Tibial nerve (tissue), 4 donors: ENCODE measurements around the gene MAPK9. TPM values are rescaled to one million over a fixed set of nuclear protein-coding genes. Genes with fewer than 3 reads are reported as not detected.

Source experiments
- DNase-seq, 2 donors: peaks; one replicate each; pipeline ENCODE4 v3.0.0-alpha.2; 2019; ENCODE audit warnings: low spot score in 2 of 2
- H3K27ac ChIP-seq, 4 donors: fragments of 200-600 bp; sonication (generic) in 3 of 4; one replicate each; pipeline ENCODE4 v1.5.1; 2017 to 2019; ENCODE audit warnings: mild to moderate bottlenecking in 1 of 4
- H3K27me3 ChIP-seq, 2 donors: fragments of 200-600 bp; sonication (generic) in 1 of 2; one replicate each; pipeline versions ENCODE4 v1.5.1 to v1.6.0; 2017 to 2019
- H3K36me3 ChIP-seq, 3 donors: fragments of 200-600 bp; sonication (generic); one replicate each; pipeline ENCODE4 v1.5.1; 2018 to 2019
- H3K4me1 ChIP-seq, 4 donors: fragments of 200-600 bp; sonication (generic) in 3 of 4; one replicate each; pipeline ENCODE4 v1.5.1; 2017 to 2019
- H3K4me3 ChIP-seq, 4 donors: fragments of 200-600 bp; sonication (generic) in 3 of 4; one replicate each; pipeline ENCODE4 v1.5.1; 2017 to 2019; ENCODE audit warnings: mild to moderate bottlenecking in 1 of 4, moderate library complexity in 1 of 4
- H3K9me3 ChIP-seq, 4 donors: fragments of 200-600 bp; sonication (generic) in 3 of 4; one replicate each; pipeline ENCODE4 v1.5.1; 2017 to 2019
- CTCF ChIP-seq, 5 experiments: fragments of 200-600 bp in 3 of 5; fragments of 450-650 bp in 2 of 5; sonication (generic) in 3 of 5; IDR thresholded peaks; one replicate each; pipeline ENCODE4 v1.5.1; 2016 to 2019; ENCODE audit warnings: antibody characterized with exemption in 5 of 5, mild to moderate bottlenecking in 3 of 5, moderate library complexity in 2 of 5
- EP300 ChIP-seq, 2 donors: sonication (generic); formaldehyde crosslinking; IDR thresholded peaks; one replicate each; pipeline ENCODE4 v1.6.1; 2017; ENCODE audit warnings: antibody characterized with exemption in 2 of 2, mild to moderate bottlenecking in 1 of 2
- POLR2A ChIP-seq, 2 donors: fragments of 450-650 bp; IDR thresholded peaks; one replicate each; pipeline ENCODE4 v1.6.1; 2017; ENCODE audit warnings: antibody characterized with exemption in 2 of 2, mild to moderate bottlenecking in 2 of 2, moderate library complexity in 2 of 2
- whole genome bisulfite sequencing, 2 donors: methylation state at CpG; one replicate each; pipeline ENCODE4 v1.1.5; 2018; 5-methylcytosine and 5-hydroxymethylcytosine counted together
- total RNA-seq, 4 donors: library from RNA; depleted of rRNA; stranded (reverse); fragments of >200 nt; gene quantifications; one replicate each; pipeline ENCODE4 v1.1.0, GENCODE V29; 2016

The MAPK9 gene
- total RNA-seq, 4 donors from 2014 or later: 21.2 to 31.2 (median 27.5) TPM

DNA sequence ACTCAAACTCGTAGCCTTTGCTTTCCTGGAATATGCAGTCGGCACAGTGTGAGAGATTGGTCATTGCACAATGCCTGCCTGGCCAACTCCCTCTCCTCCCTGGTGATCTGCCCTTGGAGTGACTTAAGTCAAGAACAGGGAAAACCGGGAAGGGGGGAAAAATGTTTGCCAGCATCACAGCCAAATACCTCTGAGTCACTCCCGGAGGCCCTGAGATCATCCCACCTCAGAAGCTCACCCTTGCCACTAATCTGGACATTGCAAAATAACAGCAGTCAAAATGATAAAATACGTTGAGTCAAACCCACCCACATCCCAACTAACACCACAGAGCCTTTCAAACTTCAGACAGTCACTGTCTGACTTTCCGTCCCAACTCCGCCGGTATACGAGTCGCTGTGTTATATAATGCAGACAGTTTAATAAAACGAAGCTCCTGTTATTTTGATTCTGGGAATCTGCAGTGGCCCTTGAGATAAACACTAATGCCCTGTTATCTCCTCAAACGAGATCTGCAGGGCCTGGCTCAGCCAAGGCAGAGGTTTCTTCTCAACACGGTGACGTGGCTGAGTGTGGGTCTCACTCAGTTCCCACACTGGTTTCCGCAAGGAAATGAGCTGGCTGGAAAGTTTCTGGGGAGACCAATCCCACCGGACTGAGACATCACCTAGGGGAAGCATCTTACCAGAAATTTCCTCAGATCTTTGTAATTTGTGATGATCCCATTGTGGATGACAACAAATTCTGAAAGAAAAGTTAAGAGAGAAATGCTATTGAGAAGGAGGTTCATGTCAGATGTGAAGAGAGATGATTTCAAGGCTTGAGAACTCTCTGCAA is 39.1 kb upstream of the MAPK9 start:
- H3K4me1 ChIP-seq: peaks cover 0 to 10% (median 2%) of the 10 kb centered on the region in 4 donors
- peak in 1 of 2 donors; percentile 85 for TF ChIP-seq EP300 (IDR thresholded peaks at IDR 0.05)
- no peak for TF ChIP-seq CTCF (IDR thresholded peaks at IDR 0.05)
- no peaks in the 10 kb centered on the region for H3K9me3 ChIP-seq
- peaks cover 0 to 59% (median 0%) of the 10 kb centered on the region in 3 donors for H3K36me3 ChIP-seq
- peak; percentile 60 to 81 for DNase-seq
- H3K27me3 ChIP-seq: no peaks in the 10 kb centered on the region
- H3K27ac ChIP-seq: peak overlapping the region in 2 of 4 donors; percentile 66 to 72
- 76 to 77% methylated on average over 16 of the region's 16 CpGs for WGBS, 2 donors
- H3K4me3 ChIP-seq: no peak overlapping the region

GRCh38 chr5:180330270-180330648 is 38.4 kb upstream of the MAPK9 start:
- H3K9me3 ChIP-seq: no peaks in the 10 kb centered on the region
- no peak for TF ChIP-seq POLR2A (IDR thresholded peaks at IDR 0.05)
- TF ChIP-seq EP300 (IDR thresholded peaks at IDR 0.05): no peak
- no peak for TF ChIP-seq CTCF (IDR thresholded peaks at IDR 0.05)
- H3K4me3 ChIP-seq: no peak overlapping the region
- H3K27me3 ChIP-seq: no peaks in the 10 kb centered on the region
- H3K4me1 ChIP-seq: peaks cover 0 to 10% (median 2%) of the 10 kb centered on the region in 4 donors
- H3K27ac ChIP-seq: peak overlapping the region in 2 of 4 donors; percentile 21 to 51
- no peak for DNase-seq
- WGBS, 2 donors: 84 to 85% methylated on average over 5 of the region's 5 CpGs
- H3K36me3 ChIP-seq: peaks cover 0 to 56% (median 0%) of the 10 kb centered on the region in 3 donors

DNA sequence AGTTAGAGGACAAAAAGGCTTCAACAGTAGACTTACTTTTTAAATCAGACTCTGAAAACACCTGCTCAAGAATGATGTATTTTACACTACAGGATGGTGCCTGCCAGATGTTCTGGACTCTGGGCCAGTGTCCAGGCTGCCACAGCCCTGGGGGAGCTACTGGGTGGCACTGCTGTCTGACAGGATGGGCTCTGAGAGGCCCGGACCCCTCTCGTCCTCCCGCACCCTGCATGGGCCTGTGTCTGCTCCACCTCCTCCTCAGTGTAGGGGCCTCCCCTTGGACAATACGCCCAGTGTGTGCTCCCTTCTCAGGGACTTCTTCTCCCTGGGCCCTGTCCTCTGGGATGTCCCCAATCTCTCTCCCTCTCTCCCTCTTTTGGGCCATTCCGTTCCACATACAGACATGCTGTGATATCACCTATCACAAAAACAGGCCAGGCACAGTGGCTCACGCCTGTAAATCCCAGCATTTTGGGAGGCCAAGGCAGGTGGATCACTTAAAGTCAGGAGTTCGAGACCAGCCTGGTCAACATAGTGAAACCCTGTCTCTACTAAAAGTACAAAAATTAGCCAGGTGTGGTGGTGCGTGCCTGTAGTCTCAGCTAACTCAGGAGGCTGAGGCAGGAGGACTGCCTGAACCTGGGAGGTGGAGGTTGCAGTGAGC is 37.9 kb upstream of the MAPK9 start:
- H3K36me3 ChIP-seq: peaks cover 0 to 51% (median 0%) of the 10 kb centered on the region in 3 donors
- DNase-seq: no peak

GRCh38 chr5:180329138-180329435 is 37.2 kb upstream of the MAPK9 start:
- H3K9me3 ChIP-seq: no peaks in the 10 kb centered on the region
- no peak for DNase-seq
- TF ChIP-seq POLR2A (IDR thresholded peaks at IDR 0.05): no peak
- TF ChIP-seq EP300 (IDR thresholded peaks at IDR 0.05): no peak
- no peak for TF ChIP-seq CTCF (IDR thresholded peaks at IDR 0.05)
- no peak overlapping the region for H3K4me3 ChIP-seq
- WGBS, 2 donors: 89 to 93% methylated on average over 7 of the region's 7 CpGs
- no peaks in the 10 kb centered on the region for H3K27me3 ChIP-seq
- H3K4me1 ChIP-seq: peaks cover 0 to 20% (median 5%) of the 10 kb centered on the region in 4 donors
- H3K27ac ChIP-seq: peak overlapping the region in 1 of 4 donors; percentile 51
- peaks cover 0 to 45% (median 0%) of the 10 kb centered on the region in 3 donors for H3K36me3 ChIP-seq

More for the DNA sequence above, 37.9 kb upstream of the MAPK9 start:
- Histone ChIP-seq H3K4me3 (no peak overlapping the region), H3K27ac (peak overlapping the region in 2 of 4 donors; percentile 21 to 51), H3K9me3 (no peaks in the 10 kb centered on the region), H3K4me1 (peaks cover 0 to 14% (median 4%) of the 10 kb centered on the region in 4 donors), H3K27me3 (no peaks in the 10 kb centered on the region)
- TF ChIP-seq CTCF (IDR thresholded peaks at IDR 0.05) (no peak), EP300 (IDR thresholded peaks at IDR 0.05) (no peak), POLR2A (IDR thresholded peaks at IDR 0.05) (no peak)
- 88 to 94% methylated on average over 8 of the region's 8 CpGs for WGBS, 2 donors
